NCI-H2107 (cell line): Measurements from ENCODE around the gene TET3.
"Not testable (repeated sequence)": the region's sequence is repeated elsewhere in the genome, so short reads cannot be mapped to it uniquely, and the experiment has no call there.

Experiments
- DNase-seq: peaks from one replicate; lab custom pipeline; 2025; lab: John Stamatoyannopoulos, UW

TET3 gene

DNA sequence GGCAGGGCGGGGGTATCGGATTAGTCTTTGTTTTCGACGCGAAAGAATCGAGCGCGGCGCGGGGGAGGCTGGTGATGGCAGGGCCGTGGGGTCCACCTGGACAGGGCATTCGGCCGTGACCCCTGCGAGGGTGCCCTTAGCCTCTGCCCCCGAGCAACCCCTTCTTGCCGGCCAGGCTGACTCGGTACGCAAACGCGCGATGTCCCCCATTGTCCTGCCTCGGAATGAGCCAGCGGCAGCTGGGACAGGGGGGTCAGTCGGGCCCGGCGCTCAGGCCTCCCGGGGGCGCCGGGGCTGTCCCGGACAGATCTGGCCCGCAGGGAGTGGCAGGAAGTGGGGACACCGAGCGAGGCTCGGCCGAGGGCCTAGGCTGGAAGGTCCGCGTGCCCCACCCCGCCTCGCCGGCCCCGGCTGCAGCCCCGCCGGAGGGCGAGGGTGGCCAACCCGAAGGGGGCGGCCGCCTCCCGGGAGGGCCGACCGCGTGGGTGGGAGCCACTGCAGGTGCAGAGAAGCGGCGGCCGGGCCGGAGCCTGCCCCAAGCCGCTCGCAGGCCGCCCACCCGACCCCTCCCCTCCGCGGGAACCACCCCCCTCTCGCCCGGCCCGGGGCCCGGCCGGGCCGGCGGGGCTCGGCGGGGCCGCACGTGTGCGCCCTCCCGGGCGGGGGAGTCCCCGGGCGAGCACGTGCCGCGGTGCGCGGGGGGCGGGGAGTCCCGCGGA, at the start of gene TET3:
TET3 (plus strand) TSS at position 708 of the 719 bp plus-strand sequence. CDS start 1,494 bp downstream, outside the sequence.
- no peak for DNase-seq

DNA sequence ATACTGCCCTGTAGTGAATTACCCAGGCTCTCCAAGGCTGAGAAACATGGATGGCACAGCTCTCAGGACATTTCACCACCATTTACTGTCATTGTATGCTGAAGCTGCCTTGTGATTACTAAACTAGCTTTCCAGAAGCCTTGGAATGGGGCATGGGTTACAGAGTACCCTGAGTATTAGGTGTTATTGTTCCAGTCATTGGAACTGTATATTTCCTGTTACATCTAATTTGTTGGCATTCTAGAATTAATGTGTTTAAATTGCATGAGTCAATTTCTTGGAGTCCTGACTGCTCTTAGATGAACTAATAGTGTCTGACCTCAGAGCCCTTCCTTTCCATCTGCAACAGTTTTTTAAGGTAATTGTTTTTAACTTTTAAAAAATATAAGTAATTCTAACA, 49.1 kb upstream of the TET3 start:
- DNase-seq: no peak

DNA sequence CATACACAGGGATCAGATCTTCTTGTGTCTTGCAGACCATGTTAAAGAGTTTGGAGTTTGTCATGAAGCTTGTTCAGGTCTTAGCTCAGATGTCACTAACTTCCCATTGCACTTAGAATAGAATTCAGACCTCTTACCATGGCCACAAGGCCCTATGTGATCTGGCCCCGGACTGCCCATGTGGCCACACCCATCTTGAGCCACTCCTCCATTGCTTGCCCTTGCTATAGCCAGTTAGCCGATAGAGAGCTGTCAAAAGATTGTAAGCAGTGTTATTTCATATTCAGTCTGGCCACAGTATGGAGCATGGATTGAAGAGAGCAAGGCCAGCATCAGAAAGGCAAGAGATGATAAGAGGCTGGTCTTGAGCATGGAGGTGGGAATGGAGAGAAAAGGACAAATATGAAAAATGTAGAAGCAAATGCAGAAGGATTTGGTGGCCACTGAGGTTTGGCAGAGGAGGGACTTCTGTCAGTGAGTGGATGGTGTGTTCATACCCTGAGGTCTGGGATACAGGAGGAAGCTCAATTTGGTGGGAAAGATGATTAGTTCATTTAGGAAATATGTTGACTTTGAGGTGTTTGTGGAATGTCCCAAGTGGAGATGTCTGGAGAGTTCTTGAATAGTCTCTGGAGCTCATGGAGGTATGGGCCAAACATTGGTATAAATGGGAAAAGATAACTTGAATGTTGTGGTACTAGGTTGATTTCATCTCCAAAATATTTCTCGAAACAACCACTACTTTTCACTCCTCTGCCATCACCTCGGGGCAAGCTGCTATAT, 47.4 kb upstream of the TET3 start:
- no peak for DNase-seq

DNA sequence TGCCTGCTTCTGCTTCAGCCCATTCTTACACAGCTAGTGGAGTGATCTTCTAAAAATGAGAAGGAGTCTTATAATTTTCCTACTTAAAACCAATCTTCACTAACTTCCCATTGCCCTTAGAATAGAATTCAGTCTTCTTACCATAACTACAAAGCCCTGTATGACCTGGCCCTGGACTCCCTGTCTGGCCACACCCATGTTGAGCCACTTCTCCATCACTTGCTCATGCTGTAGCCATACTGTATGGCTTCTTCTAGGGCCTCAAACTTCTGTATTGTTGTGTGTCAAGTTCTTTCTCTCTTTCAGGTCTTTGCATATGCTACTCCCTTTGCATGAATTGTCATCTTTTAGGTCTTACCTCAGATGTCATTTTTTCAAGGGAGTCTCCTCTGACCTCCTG, 46.8 kb upstream of the TET3 start:
- no peak for DNase-seq

DNA sequence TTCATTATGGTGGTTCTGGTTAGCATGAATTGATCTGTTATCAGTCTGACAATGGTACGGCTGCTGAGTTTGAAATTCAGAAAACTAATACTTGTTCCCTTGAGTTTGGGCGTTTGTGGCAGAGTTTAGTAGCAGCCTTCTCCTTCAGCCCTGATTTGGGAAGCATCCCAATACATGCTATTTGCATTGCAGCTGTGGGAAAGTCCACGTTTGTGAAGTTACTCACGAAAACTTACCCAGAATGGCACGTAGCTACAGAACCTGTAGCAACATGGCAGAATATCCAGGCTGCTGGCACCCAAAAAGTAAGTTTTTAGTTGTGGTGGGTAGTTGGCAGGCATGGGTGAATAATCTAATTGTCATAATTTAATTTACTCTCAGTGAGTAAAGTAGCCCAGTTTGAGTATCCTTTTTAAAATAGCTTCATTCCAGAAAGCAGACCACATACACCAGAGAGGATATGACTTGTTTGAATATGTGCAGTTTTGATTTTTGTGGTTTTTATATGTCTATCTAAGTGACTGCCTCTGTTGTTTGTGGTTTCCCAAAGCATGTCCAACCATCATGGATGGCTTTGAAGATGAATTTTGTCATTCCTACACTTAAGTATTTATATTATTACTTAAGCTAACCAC, 45.9 kb upstream of the TET3 start:
- DNase-seq: no peak

DNA sequence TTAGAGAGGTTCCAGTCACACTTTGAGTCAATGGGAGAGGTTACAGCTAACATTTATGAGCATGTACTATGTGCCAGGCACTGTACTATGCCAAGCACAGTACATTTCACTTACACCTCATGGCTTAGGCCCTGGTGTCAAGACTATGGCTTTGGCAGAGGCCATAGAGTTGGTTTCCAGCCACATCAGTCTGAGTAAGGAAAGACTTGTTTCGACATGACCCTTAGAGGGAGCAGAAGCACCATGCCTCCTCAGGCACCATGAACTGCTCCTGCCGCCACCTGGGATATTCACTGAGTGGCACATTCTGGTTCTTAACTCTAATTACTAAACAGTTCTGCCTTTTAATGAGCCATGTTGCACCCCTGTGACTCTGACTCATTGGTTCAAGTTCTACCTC, 45.3 kb upstream of the TET3 start:
- DNase-seq: no peak

DNA sequence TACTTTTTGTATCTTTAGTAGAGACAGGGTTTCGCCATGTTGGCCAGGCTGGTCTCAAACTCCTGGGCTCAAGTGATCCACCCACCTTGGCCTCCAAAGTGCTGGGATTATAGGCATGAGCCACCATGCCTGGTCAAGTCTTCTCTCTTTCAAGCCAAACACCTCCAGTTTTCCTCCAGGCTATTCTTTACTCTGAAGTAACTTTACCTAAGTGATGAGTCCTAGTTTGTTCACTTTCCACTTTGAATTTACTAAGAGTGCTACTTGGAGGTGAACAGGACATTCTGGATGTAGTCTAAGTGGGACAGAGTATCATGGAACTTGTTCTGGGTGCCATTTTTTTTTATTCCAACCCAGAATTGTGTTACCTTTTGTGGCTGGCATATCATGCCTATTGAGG, 44.6 kb upstream of the TET3 start:
- DNase-seq: not testable (repeated sequence)

DNA sequence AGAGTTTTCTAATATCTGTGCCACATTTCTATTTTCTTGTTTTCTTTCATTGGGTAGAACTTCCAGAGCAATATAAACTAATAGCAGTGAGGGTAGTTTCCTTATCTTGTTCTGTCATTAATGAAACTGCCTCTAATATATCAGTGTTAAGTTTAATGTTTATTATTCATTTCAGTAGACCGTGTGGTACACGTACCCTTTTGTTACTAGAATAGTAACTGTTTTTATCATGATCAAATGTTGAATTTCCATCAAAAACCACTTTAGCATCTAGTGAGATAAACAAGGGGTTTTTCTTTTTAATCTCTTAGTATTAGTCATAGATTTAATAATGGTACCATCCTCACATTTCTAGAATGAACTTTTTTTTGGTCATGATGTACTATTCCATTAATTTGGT, 42.0 kb upstream of the TET3 start:
- no peak for DNase-seq

DNA sequence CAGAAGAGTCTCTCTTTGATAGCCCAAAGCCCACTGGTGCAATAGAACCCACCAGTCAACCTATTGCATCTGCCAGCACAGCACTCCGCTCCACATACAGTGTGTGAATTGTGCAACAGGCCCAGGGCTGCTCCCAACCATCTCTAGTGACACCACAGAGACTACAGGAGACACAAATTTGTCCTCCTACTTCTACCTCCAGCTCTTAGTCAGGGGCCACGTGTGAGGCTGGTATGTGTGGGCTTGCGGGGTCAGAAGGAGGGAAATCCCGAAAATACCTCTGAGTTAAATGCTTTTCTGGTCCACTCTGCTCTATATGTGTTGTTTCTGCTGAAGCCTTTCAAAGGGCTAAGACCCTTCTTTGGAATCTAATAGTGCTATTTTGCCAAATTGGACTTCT, 40.0 kb upstream of the TET3 start:
- DNase-seq: no peak

DNA sequence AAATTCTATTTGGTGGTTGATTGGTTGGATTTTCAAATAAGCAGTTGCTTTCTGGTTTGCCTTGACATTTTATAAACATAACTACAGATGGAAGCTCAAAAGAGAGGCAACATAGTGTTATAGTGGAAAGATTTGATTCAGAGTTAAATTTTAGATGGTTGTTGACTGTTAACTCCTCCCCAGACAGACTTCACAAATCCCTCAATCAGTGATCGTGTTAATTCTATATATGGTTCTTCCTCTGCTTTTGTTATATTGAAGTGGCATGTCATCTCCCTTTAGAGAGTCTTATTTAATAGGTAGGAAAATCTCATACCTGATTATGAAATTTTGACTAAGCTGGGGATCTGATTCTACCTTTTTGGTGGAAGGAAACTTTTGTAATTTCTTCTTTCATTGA, 38.5 kb upstream of the TET3 start:
- DNase-seq: no peak

DNA sequence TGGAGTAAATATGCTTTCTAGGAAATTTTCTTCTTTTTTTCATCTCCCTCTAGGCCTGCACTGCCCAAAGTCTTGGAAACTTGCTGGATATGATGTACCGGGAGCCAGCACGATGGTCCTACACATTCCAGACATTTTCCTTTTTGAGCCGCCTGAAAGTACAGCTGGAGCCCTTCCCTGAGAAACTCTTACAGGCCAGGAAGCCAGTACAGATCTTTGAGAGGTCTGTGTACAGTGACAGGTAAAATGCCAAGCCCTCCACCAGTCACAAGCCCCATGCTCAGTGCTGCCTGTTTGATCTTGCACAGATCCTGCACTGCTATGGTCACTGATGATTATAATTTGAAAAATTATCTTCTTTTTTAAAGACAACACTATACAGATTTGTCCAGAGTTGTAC, 38.0 kb upstream of the TET3 start:
- DNase-seq: no peak

DNA sequence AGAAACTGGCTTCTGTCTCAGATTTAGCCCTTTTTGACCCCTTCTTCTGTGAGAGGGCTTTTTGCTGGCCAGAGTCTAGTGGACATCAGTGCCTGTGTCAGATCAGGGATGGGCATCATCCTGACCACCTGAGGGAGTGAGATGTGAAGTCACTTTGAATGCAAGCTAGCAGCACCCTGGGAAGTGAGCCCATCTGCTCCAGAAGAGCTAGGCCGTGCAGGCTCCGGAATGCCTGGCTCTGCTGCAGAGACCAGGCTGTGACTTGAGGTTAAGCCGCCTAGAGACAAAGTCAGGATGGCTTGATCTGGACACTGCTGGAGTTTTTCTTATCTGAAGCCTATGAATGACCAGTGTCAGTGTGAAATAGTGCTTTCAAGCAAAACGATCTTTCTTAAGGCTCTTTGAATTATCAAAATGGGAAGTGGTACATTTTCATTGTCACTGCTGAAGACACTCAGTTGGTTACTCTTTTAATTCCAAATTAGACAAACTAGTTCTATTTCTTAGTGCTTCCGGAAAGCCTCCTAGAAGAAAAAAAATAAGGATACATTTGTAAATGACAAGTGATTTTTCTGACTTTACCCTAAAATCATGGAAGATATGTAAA, 37.2 kb upstream of the TET3 start:
- no peak for DNase-seq

DNA sequence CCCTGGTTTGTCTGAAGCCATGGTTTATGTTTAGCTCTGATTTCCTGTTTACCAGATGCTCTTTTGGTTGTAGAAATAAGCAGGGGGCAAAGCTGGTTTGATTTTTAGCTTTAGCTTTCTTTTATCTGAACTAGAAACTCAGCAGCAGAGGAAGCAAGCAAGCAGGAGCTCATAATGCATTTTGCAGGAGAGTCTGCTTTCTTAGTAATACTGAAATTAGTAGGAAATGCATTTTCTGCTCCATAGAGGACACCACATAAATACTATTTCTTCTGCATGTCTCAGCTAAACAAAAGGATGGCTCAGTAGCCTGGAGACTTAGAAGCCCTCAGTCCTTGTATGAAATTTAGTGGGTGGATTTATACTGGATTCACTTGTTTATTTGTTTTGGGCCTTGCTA, 34.9 kb upstream of the TET3 start:
- no peak for DNase-seq

DNA sequence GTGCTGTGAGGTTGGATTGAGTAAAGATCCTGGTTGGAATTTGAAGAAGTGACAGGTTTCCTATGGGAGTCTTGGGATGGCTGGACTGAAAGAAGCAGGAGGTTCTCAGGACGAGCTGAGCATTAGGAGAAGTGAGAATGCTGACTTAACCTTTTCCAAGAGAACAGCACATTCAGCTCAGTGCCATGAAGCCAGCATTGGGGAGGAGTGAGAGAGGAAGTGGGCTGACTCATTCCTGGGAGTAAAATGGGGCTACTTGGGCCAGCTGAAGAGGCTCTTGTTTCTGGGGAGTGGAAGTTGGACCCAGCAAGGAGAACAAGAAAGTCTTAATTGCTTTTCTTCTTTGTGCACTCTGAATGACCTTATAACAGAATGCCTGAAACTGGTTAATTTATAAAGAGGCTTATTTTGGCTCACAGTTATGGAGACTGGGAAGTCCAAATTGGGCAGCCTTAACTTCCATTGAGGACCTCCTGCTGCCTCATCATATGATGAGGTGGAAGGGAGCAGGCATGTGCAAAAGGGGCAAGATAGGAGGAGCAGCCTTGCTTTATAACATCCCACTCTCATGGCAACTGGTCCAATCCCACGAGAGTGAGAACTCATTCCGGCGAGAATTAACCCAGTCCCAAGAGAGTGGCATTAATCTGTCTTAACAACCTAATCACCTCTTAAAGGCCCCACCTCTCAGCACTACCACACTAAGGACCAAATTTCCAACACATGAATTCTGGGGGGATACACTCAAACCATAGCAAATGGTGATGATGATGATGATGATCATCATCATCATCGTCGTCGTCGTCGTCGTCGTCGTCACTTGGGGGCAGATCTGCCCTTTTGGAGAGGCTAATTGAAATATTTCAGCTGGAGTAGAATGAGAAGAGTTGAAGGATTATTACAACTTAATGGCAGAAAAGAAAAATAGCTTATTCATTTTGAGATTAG, 31.9 kb upstream of the TET3 start:
- no peak for DNase-seq

DNA sequence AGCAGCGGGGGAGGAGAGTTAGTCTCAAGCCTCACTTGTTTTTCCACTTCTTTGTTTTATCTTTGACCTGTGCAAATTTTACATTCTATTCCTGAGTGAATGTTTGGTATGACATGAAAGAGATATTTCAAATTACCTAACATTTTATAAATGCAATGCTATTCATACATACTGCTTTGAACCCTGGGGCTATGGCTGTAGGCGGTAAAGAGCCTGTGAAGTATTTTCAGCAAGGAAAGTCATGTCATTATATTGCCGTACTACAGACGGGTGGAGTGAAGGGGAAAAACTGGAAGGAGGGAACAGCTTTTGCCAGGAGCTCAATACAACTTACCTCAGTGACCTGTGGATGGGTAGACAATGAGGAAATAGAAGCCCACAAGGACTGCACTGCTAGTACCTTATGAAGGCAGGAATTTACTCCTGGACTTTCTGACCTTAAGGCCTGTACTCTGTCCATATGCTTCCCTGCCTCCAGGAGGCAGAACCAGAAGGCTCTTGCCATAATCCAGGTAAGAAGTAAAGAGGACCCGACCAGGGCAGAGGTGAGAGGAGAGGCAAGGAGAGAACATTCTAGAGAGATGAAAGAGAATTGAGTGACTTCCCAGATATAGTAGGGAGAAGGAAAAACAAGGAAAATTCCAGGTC, 28.4 kb upstream of the TET3 start:
- DNase-seq: no peak

DNA sequence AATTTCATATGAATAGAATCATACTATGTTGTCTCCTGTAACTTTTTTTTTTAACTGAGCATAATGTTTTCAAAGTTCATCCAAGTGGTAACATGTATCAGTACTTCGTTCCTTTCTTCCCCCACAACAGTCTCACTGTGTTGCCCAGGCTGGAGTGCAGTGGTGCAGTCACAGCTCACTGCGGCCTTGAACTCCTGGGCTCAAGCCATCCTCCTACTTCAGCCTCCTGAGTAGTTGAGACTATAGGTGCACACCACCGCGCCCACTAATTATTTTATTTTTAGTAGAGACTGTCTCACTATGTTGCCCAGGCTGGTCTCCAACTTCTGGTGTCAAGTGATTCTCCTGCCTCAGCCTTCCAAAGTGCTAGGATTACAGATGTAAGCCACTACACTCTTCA, 23.4 kb upstream of the TET3 start:
- no peak for DNase-seq

DNA sequence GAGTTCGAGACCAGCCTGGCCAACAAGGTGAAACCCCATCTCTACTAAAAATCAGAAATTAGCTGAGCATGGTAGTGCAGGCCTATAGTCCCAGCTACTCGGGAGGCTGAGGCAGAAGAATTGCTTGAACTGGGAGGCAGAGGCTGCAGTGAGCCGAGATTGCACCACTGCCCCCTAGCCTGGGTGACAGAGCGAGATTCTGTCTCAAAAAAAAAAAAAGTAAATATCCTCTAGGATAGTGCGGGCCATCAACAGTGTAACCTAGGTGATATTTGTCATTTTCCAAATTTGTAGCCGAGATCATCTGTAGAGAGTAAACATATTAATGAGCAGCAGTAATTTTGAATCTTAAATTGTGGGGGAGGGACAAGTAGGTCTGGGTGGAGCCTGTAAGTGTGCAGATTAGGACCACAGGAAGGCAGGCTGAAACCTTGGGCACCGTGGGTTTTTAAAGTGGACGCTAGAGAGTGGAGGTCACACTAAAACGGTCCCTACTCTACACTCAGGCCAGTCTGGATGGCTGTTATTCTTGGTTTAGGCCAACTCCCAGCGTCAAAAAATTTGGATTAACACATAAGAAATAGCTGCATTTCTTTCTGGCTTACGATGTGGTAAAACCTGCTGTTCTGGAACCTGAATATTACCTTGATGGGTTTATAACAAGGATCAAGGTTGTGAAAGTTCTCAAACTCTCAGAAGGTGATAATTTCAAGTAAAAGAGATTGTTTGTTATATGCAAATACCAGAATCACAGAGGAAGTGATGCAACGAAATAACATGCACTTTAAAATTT, 22.7 kb upstream of the TET3 start:
- DNase-seq: no peak

DNA sequence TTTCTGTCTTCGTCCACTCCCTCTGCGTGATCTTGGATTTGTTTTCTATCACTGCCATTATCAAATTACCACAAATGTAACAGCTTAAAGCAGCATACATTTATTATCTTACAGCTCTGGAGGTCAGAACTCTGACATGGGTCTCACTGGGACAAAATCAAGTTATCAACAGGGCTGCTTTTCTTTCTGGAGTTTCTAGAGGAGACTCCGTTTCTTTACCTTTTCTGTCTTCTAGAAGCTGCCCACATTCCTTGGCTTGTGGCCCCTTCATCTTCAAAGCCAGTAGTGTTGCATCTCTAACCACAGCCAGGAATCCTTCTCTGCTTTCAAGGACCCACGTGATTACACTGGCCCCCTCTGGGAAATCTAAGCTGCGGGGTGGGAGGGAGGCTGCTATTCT, 21.9 kb upstream of the TET3 start:
- DNase-seq: no peak

DNA sequence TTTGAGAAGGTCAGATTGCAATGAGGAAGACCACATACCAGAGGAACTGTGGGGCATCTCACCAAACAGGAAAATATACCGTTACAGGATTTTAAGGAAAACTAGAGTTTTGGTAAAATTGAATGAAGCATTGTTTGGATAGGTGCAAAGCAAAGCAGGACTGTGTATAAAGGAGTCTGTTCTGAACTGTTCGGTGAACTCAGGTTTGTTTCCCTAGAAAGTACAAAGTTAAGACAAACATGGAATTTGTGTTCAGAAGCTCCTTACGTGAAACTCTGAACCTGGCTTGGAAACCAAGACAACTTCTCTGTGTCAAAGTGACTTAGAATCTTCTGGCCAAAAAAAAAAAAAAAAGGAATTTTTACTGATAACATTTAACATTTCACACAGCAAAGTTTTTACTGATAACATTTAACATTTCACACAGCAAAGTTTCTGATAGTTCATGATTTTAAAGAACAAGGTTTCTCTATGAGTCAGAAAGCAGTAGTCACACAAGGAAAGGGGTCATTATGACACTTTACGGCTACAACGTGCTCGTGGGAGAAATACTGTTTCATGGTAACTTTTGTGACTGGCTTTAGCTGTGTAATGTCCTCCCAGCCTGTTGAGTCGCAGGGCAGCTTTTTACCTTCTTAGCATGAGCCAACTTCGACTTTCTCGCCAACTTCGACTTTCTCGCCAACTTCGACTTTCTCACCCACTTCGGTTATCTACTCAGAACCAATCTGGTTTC, 21.2 kb upstream of the TET3 start:
- no peak for DNase-seq

DNA sequence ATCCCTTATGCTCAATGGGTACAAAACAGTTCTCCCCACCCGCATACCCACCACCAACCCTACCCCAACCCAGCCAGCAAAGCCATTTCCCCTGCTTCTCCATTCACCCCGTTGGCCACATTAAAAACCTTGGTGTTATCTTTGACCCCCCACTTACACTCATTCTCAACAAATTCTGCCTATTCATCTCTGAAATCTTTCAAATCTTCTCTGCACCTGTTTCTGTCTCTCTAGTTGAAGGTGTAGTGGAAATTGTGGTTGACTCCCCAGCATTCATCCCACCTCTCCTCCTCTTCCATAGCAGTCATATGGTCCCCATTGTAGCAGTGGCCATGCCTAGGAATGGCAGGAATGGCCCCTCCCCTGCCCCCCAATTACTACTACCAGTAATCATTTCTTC, 20.5 kb upstream of the TET3 start:
- DNase-seq: no peak
